K562 (cell line): ENCODE data around the gene RHOF. TPM values are rescaled to one million over a fixed set of nuclear protein-coding genes. Genes with fewer than 3 reads are reported as not detected.

ENCODE experiments used
- ATAC-seq: fragments of 200-7000 bp; cut with Tn5 transposase; 3 replicates; pipeline ENCODE4 v1.9.1; 2020; ENCODE audit warnings: moderate library complexity
- BruUV-seq: library from RNA; stranded (reverse); fragments of 400-500 nt; replicated peaks from 2 replicates; lab custom pipeline; 2021; lab: Mats Ljungman, UMichigan
- CTCF ChIA-PET: fragments of 300-600 bp; formaldehyde crosslinking; extraction: SDS; loops from one replicate; lab custom pipeline; 2021; ENCODE audit warnings: low intra/inter-chr PET ratio; lab: Yijun Ruan, JAX
- POLR2A ChIA-PET: fragments of 300-600, 350-650 bp; sonication (Branson Sonifier 250); formaldehyde crosslinking; extraction: SDS; loops from one replicate; lab custom pipeline; 2021; ENCODE audit warnings: antibody characterized with exemption, inconsistent platforms; lab: Yijun Ruan, JAX
- DNase-seq, 4 experiments: peaks; one replicate each; pipeline versions ENCODE4 v3.0.0 to v3.0.0-alpha.2; 2011 to 2018; ENCODE audit warnings: low spot score in 3 of 4, mixed read lengths in 3 of 4; ENCODE audit errors: extremely low read depth in 1 of 4
- FAIRE-seq: peaks from 2 replicates; lab custom pipeline; 2011; peaks lifted over from hg19 to GRCh38; lab: Jason Lieb, UNC
- H2AFZ ChIP-seq: 2 replicates; pipeline ENCODE4 v1.6.0; 2011; ENCODE audit warnings: low read depth, low read length, control low read depth, inconsistent platforms
- H3K27ac ChIP-seq: fragments of 200-600 bp; 3 replicates; pipeline ENCODE4 v1.8.0; 2011; ENCODE audit warnings: low read depth, mild to moderate bottlenecking, control low read depth, inconsistent platforms, low read length, moderate library complexity, mixed read lengths; ENCODE audit errors: extremely low read depth
- H3K27me3 ChIP-seq, 2 experiments: fragments of 300-600 bp in 1 of 2; 2 replicates in 1 of 2; 3 replicates in 1 of 2; pipeline versions ENCODE4 v1.6.0 to v1.8.0; 2011; ENCODE audit warnings: inconsistent platforms in 2 of 2, low read length in 2 of 2, mild to moderate bottlenecking in 1 of 2, mixed read lengths in 1 of 2, moderate library complexity in 1 of 2; ENCODE audit not compliant: control insufficient read depth in 2 of 2, insufficient read depth in 2 of 2
- H3K36me3 ChIP-seq: fragments of 300-600 bp; 3 replicates; pipeline ENCODE4 v1.8.0; 2011; ENCODE audit warnings: mild to moderate bottlenecking, low read length, inconsistent platforms; ENCODE audit not compliant: control insufficient read depth, insufficient read depth
- H3K4me1 ChIP-seq, 2 experiments: fragments of 200-600 bp in 1 of 2; replicated peaks in 1 of 2; 2 replicates in 1 of 2; 3 replicates in 1 of 2; pipeline versions ENCODE4 v1.5.1 to v1.8.0; 2011; ENCODE audit warnings: inconsistent platforms in 2 of 2, low read length in 2 of 2, mild to moderate bottlenecking in 1 of 2, mixed read lengths in 1 of 2, moderate library complexity in 1 of 2; ENCODE audit not compliant: control insufficient read depth in 2 of 2, insufficient read depth in 2 of 2
- H3K4me2 ChIP-seq: 2 replicates; pipeline ENCODE4 v1.6.1; 2011; ENCODE audit warnings: low read length, control low read depth, inconsistent platforms, mixed read lengths; ENCODE audit not compliant: insufficient read depth
- H3K4me3 ChIP-seq: fragments of 200-600 bp; sonication (generic), shearing (Covaris generic); 2 replicates; pipeline ENCODE4 v1.5.1; 2016; ENCODE audit warnings: control low read depth, inconsistent platforms
- H3K79me2 ChIP-seq: fragments of 200-600 bp; 3 replicates; pipeline ENCODE4 v1.8.0; 2011; ENCODE audit warnings: low read length, inconsistent platforms; ENCODE audit not compliant: control insufficient read depth, insufficient read depth
- H3K9ac ChIP-seq, 2 experiments: 2 replicates each; pipeline versions ENCODE4 v1.6.0 to v1.6.1; 2011; ENCODE audit warnings: low read depth in 2 of 2, low read length in 2 of 2, control low read depth in 1 of 2, inconsistent platforms in 1 of 2, mild to moderate bottlenecking in 1 of 2, mixed read lengths in 1 of 2; ENCODE audit not compliant: insufficient read depth in 1 of 2
- H3K9me1 ChIP-seq: one replicate; pipeline ENCODE4 v1.6.0; 2011; ENCODE audit warnings: inconsistent platforms, mild to moderate bottlenecking, low read length, moderate library complexity; ENCODE audit not compliant: control insufficient read depth, insufficient read depth
- H3K9me3 ChIP-seq: replicated peaks from 2 replicates; pipeline ENCODE4 v1.5.1; 2011; ENCODE audit warnings: low read depth, low read length, inconsistent platforms; ENCODE audit not compliant: control insufficient read depth, insufficient read depth
- H4K20me1 ChIP-seq: replicated peaks from 2 replicates; pipeline ENCODE4 v1.6.1; 2011; ENCODE audit warnings: low read length, inconsistent platforms, mixed read lengths; ENCODE audit not compliant: control insufficient read depth, insufficient read depth
- BRCA1 ChIP-seq, 2 experiments: fragments of 450-650 bp in 1 of 2; sonication (generic) in 1 of 2; formaldehyde crosslinking in 1 of 2; IDR thresholded peaks; 2 replicates each; pipeline versions ENCODE4 v1.5.0 to v1.6.1; 2017 to 2020; ENCODE audit warnings: mild to moderate bottlenecking in 1 of 2, missing genetic modification reagents in 1 of 2
- CBFB ChIP-seq: sonication (generic); formaldehyde crosslinking; IDR thresholded peaks from 2 replicates; pipeline ENCODE4 v1.4.0; 2020; ENCODE audit warnings: mild to moderate bottlenecking, missing genetic modification reagents
- E2F8 ChIP-seq: fragments of 450-650 bp; IDR thresholded peaks from 2 replicates; pipeline ENCODE4 v1.7.1; 2018; ENCODE audit warnings: mild to moderate bottlenecking, low read depth; ENCODE audit not compliant: partially characterized antibody
- KAT8 ChIP-seq: fragments of 450-650 bp; IDR thresholded peaks from 2 replicates; pipeline ENCODE4 v1.6.1; 2016; ENCODE audit warnings: low read depth, mild to moderate bottlenecking
- PBX2 ChIP-seq, 2 experiments: IDR thresholded peaks in 1 of 2; conservative IDR thresholded peaks in 1 of 2; 2 replicates each; pipeline ENCODE4 v1.6.1; 2016; ENCODE audit warnings: low read depth in 2 of 2, mild to moderate bottlenecking in 1 of 2, missing compliant biosample characterization in 1 of 2, missing genetic modification characterization in 1 of 2, moderate library complexity in 1 of 2
- POLR3A ChIP-seq: IDR thresholded peaks from 2 replicates; pipeline ENCODE4 v1.6.1; 2011; ENCODE audit warnings: borderline replicate concordance, mild to moderate bottlenecking, moderate library complexity; ENCODE audit not compliant: insufficient read length, insufficient read depth; ENCODE audit errors: extremely low read depth
- USF1 ChIP-seq: sonication (generic); formaldehyde crosslinking; IDR thresholded peaks from 2 replicates; pipeline ENCODE4 v1.9.0; 2022; ENCODE audit warnings: mild to moderate bottlenecking, missing genetic modification reagents
- ZNF175 ChIP-seq: fragments of 200-800 bp; sonication (Bioruptor generic); IDR thresholded peaks from 2 replicates; pipeline ENCODE4 v1.6.1; 2016; ENCODE audit warnings: low read depth, mild to moderate bottlenecking, missing genetic modification characterization, missing compliant biosample characterization
- WGBS: fragments of 100-300 bp; shearing (Covaris generic); methylation state at CpG from one replicate; pipeline ENCODE4 v1.1.6; 2016; ENCODE audit warnings: low coverage, mixed read lengths; ENCODE audit not compliant: insufficient coverage; ENCODE audit errors: missing lambda C conversion rate; 5-methylcytosine and 5-hydroxymethylcytosine counted together
- in situ Hi-C: fragments of 300-500 bp; cut with MboI; formaldehyde crosslinking; loops from 4 replicates; pipeline ENCODE4 v1.15.0; 2018; ENCODE audit warnings: inconsistent platforms, mixed read lengths
- intact Hi-C: fragments of 100-400 bp; cut with micrococcal nuclease; formaldehyde crosslinking; loops from 2 replicates; pipeline ENCODE4 v1.14.2; 2022
- polyA plus RNA-seq, 8 experiments: library from polyadenylated mRNA; depleted of rRNA in 4 of 8; stranded (reverse) in 5 of 8; unstranded in 3 of 8; fragments of >200 nt; fragmentation: Nextera tagmentation in 2 of 8; fragmentation: Illumina TruSeq in 1 of 8; extraction: Ambion mirVana in 2 of 8; extraction: Trizol in 1 of 8; gene quantifications; 2 replicates each; pipeline versions ENCODE4 v1.2.1 to v1.2.3, GENCODE V29; 2011 to 2014; ENCODE audit warnings: inconsistent platforms in 1 of 8, missing spikeins in 1 of 8
- total RNA-seq, 7 experiments: library from RNA; depleted of rRNA in 6 of 7; stranded (reverse); fragments of >200 nt in 6 of 7; fragmentation: Illumina TruSeq in 2 of 7; extraction: Trizol in 2 of 7; gene quantifications; 2 replicates each; pipeline versions ENCODE4 v1.2.1 to v1.2.3, GENCODE V29; 2011 to 2021; ENCODE audit warnings: low replicate concordance in 1 of 7

RHOF gene
- total and polyA plus RNA-seq, 9 of the 15 experiments (the other 6 are each of a cell fraction or from before 2014, with no cell fraction given): 0.13 to 10.1 (median 4.0) TPM

- TF ChIP-seq BRCA1 (IDR thresholded peaks at IDR 0.05) (no peak), BRCA1 (CRISPR knock-in tag; IDR thresholded peaks at IDR 0.05) (no peak), E2F8 (no peak), KAT8 (no peak), POLR3A (no peak)
Observed at GRCh38 chr12:121738340-121738858, 55.1 kb downstream of the RHOF start (continued).

GRCh38 chr12:121733849-121734248, 59.6 kb downstream of the RHOF start:
- FAIRE-seq (no peak), ATAC-seq (0 out of 3 replicates have a peak, but pooled peaks have one; percentile 7), DNase-seq (no peak)
- Histone ChIP-seq H3K9me1 (no peaks in the 10 kb centered on the region), H3K4me3 (no peak overlapping the region), H3K4me2 (no peak overlapping the region; the same call in 1 of the 2 replicates), H3K27ac (no peak overlapping the region), H2AFZ (peak overlapping the region; percentile 3; the same call in 1 of the 2 replicates), H3K9me3 (no peaks in the 10 kb centered on the region), H4K20me1 (no peaks in the 10 kb centered on the region), H3K27me3 (no peaks in the 10 kb centered on the region), H3K9ac (peak overlapping the region in 1 of 2 experiments; percentile 10; a peak in 1 of 4 replicates), H3K79me2 (peaks cover 5% of the 10 kb centered on the region; the same call in 1 of the 3 replicates), H3K36me3 (peaks cover 8% of the 10 kb centered on the region; the same call in 1 of the 3 replicates), H3K4me1 (peaks cover 17 to 18% of the 10 kb centered on the region in 2 experiments; a peak in 4 of 5 replicates)
- CTCF ChIA-PET: no interaction called here
- POLR2A ChIA-PET: no interaction called here
- in situ Hi-C loops: no loop called here
- intact Hi-C loops: no loop called here
- BruUV-seq: no TSS peak
- WGBS: 49% methylated on average over 8 of the region's 8 CpGs
- TF ChIP-seq E2F8: no peak
- TF ChIP-seq ZNF175: no peak
- peak; percentile 39; the same call in 1 of the 2 replicates for TF ChIP-seq USF1 (CRISPR knock-in tag)
- no peak for TF ChIP-seq PBX2 (CRISPR knock-in tag; IDR thresholded peaks at IDR 0.05; ENCODE audit: low read depth)
- TF ChIP-seq PBX2 (tag; conservative IDR thresholded peaks at IDR 0.05; ENCODE audit: low read depth): no peak
- TF ChIP-seq CBFB: no peak
